Head of caudate nucleus (tissue), 42 donors: ENCODE results near the gene RBM5.
"Not testable (repeated sequence)": the region's sequence is repeated elsewhere in the genome, so short reads cannot be mapped to it uniquely, and the experiment has no call there.

Source experiments
- DNase-seq, 42 donors: peaks; one replicate each; pipeline versions ENCODE4 v3.0.0 to v3.0.0-alpha.2; 2020 to 2021; ENCODE audit warnings: mixed read lengths in 7 of 42
- intact Hi-C: fragments of 100-400 bp; cut with DNase I; formaldehyde crosslinking; loops from one replicate; pipeline ENCODE4 v1.15.0; 2022

RBM5 gene

GRCh38 chr3:50088725-50089608, at the start of gene RBM5:
RBM5 (plus strand) TSS chr3:50088919; CDS start chr3:50090435, 1,516 bp downstream.
- intact Hi-C loops, result no loop called here
- peak; percentile 89 to 98 (median 95) for DNase-seq

- no peak for DNase-seq
- intact Hi-C loops, result no loop called here
Measured at GRCh38 chr3:50044976-50045375, 43.7 kb upstream of the RBM5 start.

GRCh38 chr3:50047426-50047825, 41.3 kb upstream of the RBM5 start:
- DNase-seq, result no peak

GRCh38 chr3:50050361-50050760, 38.4 kb upstream of the RBM5 start:
- no peak for DNase-seq
- intact Hi-C loops, result no loop called here

More at GRCh38 chr3:50047426-50047825, 41.3 kb upstream of the RBM5 start:
- intact Hi-C loops, result no loop called here

GRCh38 chr3:50057756-50058155, 31.0 kb upstream of the RBM5 start:
- intact Hi-C loops, result no loop called here
- no peak for DNase-seq

GRCh38 chr3:50068134-50068533, 20.6 kb upstream of the RBM5 start:
- intact Hi-C loops, result no loop called here
- no peak for DNase-seq

- intact Hi-C loops, result no loop called here
- DNase-seq, result no peak
Measured at GRCh38 chr3:50078091-50078490, 10.6 kb upstream of the RBM5 start.

GRCh38 chr3:50078622-50079021, 10.1 kb upstream of the RBM5 start:
- intact Hi-C loops, result no loop called here
- DNase-seq, result no peak

- DNase-seq, intact Hi-C loops: not testable (repeated sequence)
Measured at GRCh38 chr3:50084951-50085350, 3.8 kb upstream of the RBM5 start.

- peak in 4 of 42 donors; percentile 3 to 31 (median 16) for DNase-seq
- intact Hi-C loops, result no loop called here
Measured at GRCh38 chr3:50089609-50089945, 858 bp downstream of the RBM5 start.

GRCh38 chr3:50090984-50091383, 2.3 kb downstream of the RBM5 start:
- intact Hi-C loops, result loop anchor here (10.0 kb wide), 1 partner anchor 146 kb away; the partner anchor contains the start of gene RBM6
- no peak for DNase-seq

GRCh38 chr3:50095352-50095998, 6.8 kb downstream of the RBM5 start:
- DNase-seq, result no peak
- intact Hi-C loops, result loop anchor here (10.0 kb wide), 1 partner anchor 151 kb away; the partner anchor contains the start of gene RBM6

GRCh38 chr3:50100386-50100785, 11.7 kb downstream of the RBM5 start:
- intact Hi-C loops, result no loop called here
- DNase-seq, result no peak

- intact Hi-C loops, result no loop called here
Measured at GRCh38 chr3:50100956-50101845, 12.5 kb downstream of the RBM5 start.

GRCh38 chr3:50102558-50102957, 13.8 kb downstream of the RBM5 start:
- DNase-seq, result no peak
- intact Hi-C loops, result no loop called here

More at GRCh38 chr3:50100956-50101845, 12.5 kb downstream of the RBM5 start:
- DNase-seq, result peak in 1 of 42 donors; percentile 38

GRCh38 chr3:50111757-50112156, 23.0 kb downstream of the RBM5 start:
- intact Hi-C loops, result loop anchor here (10.0 kb wide), 1 partner anchor 163 kb away; the partner anchor contains the start of gene LSMEM2
- DNase-seq, result no peak

- intact Hi-C loops, result loop anchor here (10.0 kb wide), 1 partner anchor 162 kb away; the partner anchor contains the start of gene LSMEM2
- DNase-seq, result no peak
Measured at GRCh38 chr3:50112462-50112861, 23.7 kb downstream of the RBM5 start.

- intact Hi-C loops, result loop anchor here (10.0 kb wide), 1 partner anchor 158 kb away; the partner anchor contains the start of gene LSMEM2
- DNase-seq, result no peak
Measured at GRCh38 chr3:50117120-50117519, 28.4 kb downstream of the RBM5 start.

GRCh38 chr3:50118237-50118636, 29.5 kb downstream of the RBM5 start:
- intact Hi-C loops, result loop anchor here (10.0 kb wide), 1 partner anchor 157 kb away; the partner anchor contains the start of gene LSMEM2
- DNase-seq, result no peak
